HG02588 (cell line): Measurements from ENCODE around the gene CCL15.
"Not testable (repeated sequence)": the region's sequence is repeated elsewhere in the genome, so short reads cannot be mapped to it uniquely, and the experiment has no call there.

ENCODE experiments used
- ATAC-seq: cut with Tn5 transposase; IDR thresholded peaks from one replicate; pipeline ENCODE4 v1.9.1; 2021; ENCODE audit warnings: mild to moderate bottlenecking, moderate library complexity; ENCODE audit not compliant: unreplicated experiment

CCL15 gene

GRCh38 chr17:35995346-35995745, 6.0 kb downstream of the CCL15 start:
- ATAC-seq: not testable (repeated sequence)

DNA sequence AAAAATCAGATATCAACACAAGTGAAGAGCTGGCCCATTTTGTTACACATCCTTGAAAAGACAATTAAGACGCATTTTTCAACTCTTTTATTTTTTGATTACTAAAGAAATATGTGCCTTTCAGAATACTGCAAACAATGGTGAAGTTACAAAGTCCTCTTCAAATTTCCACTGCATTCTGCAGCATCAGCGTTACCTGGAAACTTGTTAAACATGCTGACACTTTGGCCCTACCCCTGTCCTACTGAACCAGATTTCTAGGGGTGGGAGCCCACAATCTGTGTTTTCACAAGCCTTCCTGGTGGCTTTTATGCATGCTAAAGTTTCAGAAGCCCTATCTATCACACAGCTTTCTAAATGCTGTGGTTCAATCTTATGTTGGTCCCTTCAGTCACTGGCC, 10.3 kb downstream of the CCL15 start:
- ATAC-seq: no peak

DNA sequence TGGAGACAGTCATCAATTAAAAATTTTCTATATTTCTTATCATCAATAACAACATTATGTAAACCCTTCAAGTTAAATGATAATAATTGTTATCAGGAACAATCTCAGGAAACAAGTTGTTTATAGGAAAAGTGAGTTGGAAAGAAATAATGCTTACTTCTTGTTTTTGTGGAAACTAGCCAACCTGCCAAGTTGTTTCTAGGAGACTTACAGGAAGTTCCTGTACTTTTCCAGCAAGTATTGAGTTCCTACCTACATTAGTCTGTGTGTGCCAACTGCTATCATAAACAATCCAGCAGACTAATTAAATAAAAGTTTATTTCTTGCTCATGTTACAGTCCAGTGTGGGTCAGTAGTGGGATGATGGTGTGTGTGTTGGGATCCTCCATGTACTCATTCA, 13.2 kb downstream of the CCL15 start:
- ATAC-seq: no peak

DNA sequence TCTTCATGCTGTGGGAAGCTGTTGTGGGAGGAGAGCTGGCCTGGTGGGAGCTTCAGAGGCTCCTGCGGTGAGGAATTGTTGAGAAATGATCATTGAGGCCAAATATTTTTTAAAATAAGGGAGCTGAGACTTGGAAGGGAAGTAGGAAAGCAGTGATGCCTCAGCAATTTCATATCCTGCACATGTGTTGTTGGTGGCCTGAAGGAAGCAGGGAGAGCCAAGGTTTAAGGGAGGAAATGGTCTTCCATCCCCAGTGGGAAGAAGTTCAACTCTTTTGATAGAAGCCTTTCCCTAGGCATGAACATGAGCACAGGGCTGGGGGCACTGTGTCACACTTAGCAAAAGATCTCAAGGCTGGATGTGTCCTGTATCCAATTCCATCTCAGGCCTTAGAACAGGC, 14.7 kb downstream of the CCL15 start, which contains the start of gene CCL14:
CCL14 (minus strand) TSS at position 87 of the 400 bp plus-strand sequence; CDS start at position 7, 80 bp downstream.
- no peak for ATAC-seq

GRCh38 chr17:35984140-35984539, 17.2 kb downstream of the CCL15 start:
- ATAC-seq: no peak

- ATAC-seq: no peak
These were observed 18.8 kb downstream of the CCL15 start for GRCh38 chr17:35982409-35983191.

GRCh38 chr17:35981908-35982330, 19.4 kb downstream of the CCL15 start:
- ATAC-seq: no peak

GRCh38 chr17:35981246-35981645, 20.1 kb downstream of the CCL15 start, which contains the start of gene CCL16:
CCL16 (minus strand) TSS chr17:35981497; CDS start chr17:35981420, 77 bp downstream.
- no peak for ATAC-seq

DNA sequence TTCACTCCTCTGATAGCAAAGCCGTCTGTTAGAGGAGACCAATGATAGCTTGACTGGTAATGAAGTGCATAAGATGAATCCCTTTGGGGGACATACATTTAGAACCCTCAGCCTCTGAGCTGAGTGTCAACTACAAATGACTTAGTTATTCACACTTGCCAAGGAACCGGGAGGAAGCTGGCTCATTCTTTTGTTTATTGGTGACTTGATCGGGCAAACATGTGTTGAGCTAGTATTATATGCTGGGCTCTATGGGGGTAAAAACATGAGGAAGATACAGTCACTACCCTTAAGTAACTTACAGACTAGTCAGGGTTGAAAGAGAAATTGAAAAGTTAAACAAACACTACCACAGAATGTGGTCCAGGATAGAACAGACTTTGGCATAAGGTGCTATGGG, 23.0 kb downstream of the CCL15 start:
- no peak for ATAC-seq

DNA sequence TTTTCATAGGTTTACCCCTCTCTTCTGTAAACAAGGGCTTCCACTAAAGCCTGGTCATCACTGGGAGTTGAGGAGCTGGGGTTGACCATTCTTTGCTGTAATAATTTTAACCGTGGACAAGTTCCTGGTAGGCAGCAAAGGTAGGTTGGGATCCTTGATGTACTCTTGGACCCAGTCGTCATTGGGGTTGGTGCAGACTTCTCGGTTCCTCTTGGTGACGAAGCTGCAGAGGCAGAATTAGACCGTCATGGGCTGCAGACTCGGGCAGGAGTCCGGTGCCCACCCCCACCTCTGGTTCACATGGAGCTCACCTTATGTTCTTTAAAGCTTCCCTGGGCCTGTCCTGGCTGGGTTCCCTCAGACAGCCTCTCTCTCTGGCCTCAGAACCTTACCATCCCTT, 23.8 kb downstream of the CCL15 start:
- no peak for ATAC-seq

DNA sequence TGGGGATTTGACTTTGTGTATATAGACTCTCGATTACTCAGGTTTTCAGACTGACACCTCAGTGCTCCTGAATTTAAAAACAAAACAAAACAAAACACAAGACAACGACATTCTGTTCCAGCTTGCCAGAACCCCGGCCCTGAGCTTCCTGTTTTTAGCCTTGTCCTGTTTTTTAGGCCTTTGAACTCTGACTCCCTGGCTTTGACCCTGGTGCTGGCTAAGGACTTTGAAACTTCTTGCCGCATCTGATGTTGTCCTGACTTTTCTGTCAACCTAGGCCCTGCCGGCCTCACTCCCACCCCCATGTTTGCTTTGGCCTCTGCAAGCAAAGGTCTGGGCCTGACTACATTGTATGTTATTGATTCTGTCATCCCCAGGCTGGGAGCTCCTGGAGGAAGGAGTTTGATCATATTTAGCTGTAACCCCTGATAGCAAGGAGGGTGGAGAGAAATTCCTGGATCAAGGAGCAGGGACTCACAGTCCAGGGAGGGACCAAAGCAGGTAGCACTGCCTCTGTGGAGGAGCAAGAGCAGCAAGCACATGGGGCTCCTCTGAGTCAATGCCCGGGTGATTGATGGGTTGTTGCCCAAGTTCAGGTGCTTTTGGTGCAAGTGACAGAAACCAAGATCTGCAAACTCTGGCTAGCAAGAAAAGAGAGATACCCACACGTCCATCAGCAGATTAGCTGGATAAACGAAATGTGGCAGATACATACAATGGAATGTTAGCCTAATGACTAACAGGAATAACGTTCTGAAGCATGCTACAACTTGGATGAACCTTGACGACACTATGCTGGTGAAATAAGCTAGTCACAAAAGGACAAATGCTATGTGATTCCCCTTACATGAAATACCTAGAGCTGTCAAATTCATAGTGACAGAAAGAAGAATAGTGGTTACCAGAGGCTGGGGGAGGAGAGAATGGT, 27.8 kb downstream of the CCL15 start:
- no peak for ATAC-seq

DNA sequence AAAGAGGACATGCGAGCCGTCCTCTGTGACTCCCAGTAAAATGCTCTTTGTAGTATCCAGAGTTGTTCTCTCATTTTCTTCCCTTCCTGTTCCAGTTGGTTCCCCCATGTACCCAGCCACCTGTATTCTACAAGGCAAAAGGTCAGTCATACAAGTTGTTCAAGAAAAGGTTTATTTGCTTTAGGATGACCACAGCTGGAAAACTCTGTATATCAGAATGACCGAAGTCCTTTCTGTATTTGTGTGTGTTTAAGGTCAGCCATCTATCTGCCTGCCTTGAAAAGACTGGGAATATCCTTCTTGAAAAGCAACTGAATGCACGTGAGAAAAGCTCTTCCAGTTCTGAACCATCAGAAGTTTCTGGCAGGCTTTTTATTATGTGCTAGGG, 28.4 kb downstream of the CCL15 start:
- no peak for ATAC-seq

DNA sequence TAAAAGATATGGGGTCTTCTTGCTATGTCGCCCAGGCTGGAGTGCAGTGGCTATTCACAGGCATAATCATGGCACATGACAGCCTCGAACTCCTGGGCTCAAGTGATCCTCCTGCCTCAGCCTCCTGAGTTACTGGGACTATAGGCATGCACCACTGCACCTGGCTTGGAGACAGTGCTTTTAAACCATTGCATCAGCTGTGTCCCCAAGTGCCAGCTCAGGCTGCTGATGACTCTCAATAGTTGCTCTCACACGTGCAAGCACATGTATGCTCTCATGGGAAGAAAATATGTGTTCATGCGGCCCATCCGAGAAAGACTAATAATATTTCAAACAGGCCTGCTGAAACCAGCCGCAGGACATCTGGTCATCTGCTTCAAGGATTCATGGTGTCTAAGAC, 28.8 kb downstream of the CCL15 start:
- ATAC-seq: no peak

GRCh38 chr17:35972066-35972465, 29.3 kb downstream of the CCL15 start:
- ATAC-seq: no peak

DNA sequence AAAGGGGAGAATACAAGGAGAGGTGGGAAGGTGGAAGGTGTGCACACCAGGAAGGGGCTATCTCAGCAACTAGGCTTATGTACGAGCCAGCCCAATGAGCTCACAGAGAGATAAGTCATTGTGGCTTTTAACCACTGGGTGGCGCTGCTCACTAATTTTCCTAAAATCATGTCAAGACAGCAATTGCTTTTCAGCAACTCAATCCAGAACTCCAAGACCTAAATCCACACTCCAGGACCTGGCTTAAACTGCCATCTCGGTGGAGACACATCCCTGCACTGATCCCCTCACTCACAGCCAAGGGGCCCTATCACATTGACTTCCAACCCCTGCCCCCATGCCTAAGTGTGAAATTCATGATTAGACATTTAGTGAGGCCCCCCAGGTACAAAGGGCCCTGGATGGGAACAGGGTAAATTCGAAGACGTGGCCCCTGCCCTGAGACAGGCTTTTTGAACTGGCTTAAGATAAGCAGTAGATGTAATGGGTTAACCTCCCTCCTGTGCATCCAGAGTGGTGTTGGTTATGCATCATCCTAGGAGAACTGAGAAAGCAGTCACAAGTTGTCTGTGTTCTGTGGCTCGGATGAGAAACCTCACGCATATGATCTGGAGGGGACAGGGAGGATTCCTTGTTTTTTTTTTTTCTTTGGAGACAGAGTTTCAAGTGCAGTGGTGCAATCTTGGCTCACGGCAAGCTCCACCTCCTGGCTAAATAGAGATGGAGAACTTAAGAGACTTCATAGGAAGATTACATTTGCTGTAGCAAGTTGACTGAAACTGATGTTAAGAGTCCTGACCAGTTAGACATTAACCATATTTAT, 31.6 kb downstream of the CCL15 start:
- no peak for ATAC-seq

DNA sequence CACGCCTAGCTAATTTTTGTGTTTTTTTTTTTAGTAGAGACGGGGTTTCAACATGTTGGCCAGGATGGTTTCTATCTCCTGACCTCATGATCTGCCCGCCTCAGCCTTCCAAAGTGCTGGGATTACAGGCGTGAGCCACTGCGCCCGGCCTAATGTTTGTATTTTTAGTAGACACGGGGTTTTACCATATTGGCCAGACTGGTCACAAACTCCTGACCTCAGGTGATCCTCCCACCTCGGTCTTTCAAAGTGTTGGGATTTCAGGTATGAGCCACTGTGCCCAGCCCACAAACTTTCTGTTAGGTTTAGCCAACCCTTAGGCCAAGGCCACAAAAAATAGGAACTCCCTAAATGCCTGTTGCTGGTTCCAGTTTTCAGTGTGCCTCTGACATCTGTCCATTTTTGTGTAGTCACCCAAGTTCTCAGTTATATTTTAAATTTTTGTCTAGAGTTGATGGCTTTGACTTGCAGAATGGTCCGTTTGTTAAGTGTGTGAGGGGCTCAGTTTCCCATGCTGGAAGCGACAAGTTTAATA, 32.8 kb downstream of the CCL15 start:
- ATAC-seq: no peak

DNA sequence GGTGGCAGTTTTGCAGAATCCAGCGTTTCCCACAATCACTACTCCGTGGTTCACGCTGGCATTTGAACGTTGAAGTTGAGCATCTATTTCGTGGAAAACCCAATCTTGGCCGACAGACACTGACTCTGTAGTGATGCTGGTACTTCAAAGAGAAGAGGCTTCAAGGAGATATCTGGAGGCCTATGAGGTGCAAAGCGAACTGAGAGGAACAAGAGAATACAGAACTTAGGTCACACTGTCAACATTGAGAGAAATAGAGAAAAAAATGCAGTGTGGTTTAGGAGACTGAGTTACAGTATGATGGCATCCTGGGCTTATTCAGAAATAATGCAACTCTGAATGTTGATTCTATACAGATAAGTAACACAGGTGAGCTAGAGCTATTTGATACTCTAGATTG, 36.1 kb downstream of the CCL15 start:
- ATAC-seq: no peak

- no peak for ATAC-seq
These were observed 37.7 kb downstream of the CCL15 start for GRCh38 chr17:35963663-35964062.

- no peak for ATAC-seq
These were observed 47.6 kb downstream of the CCL15 start for GRCh38 chr17:35953720-35954119.

- ATAC-seq: no peak
These were observed 52.0 kb downstream of the CCL15 start for GRCh38 chr17:35949401-35949800.

- no peak for ATAC-seq
These were observed 53.3 kb downstream of the CCL15 start for GRCh38 chr17:35948092-35948491.
